PC-9 (cell line): Measurements from ENCODE around the gene ZDHHC8. TPM values are rescaled to one million over a fixed set of nuclear protein-coding genes. Genes with fewer than 3 reads are reported as not detected.

ENCODE experiments used
- BruUV-seq: library from RNA; stranded (reverse); fragments of 400-500 nt; replicated peaks from 2 replicates; lab custom pipeline; 2021; lab: Mats Ljungman, UMichigan
- CTCF ChIA-PET: fragments of 300-600 bp; sonication (Branson Sonifier 250); formaldehyde crosslinking; loops from one replicate; lab custom pipeline; 2022; ENCODE audit warnings: antibody characterized with exemption; lab: Charles Lee
- POLR2A ChIA-PET: fragments of 300-600 bp; sonication (Branson Sonifier 250); formaldehyde crosslinking; loops from one replicate; lab custom pipeline; 2022; ENCODE audit warnings: antibody characterized with exemption; ENCODE audit not compliant: unreplicated experiment; lab: Charles Lee
- DNase-seq, 2 experiments: peaks; one replicate each; pipeline versions ENCODE4 v3.0.0 to v3.0.0-alpha.2; 2015 to 2022; ENCODE audit warnings: mixed read lengths in 1 of 2
- H2AFZ ChIP-seq: fragments of 200-600 bp; sonication (generic); 2 replicates; pipeline ENCODE4 v1.8.1; 2017; ENCODE audit warnings: antibody characterized with exemption
- H3F3A ChIP-seq: fragments of 200-600 bp; sonication (generic); 2 replicates; pipeline ENCODE4 v1.8.1; 2017; ENCODE audit warnings: antibody characterized with exemption, mild to moderate bottlenecking, low read depth; ENCODE audit not compliant: insufficient read depth
- H3K27ac ChIP-seq: fragments of 200-600 bp; sonication (generic); 2 replicates; pipeline ENCODE4 v1.6.1; 2016; ENCODE audit warnings: mixed run types
- H3K27me3 ChIP-seq: fragments of 200-600 bp; sonication (generic); 2 replicates; pipeline ENCODE4 v1.6.1; 2016; ENCODE audit warnings: low read depth, mixed run types; ENCODE audit not compliant: insufficient read depth
- H3K36me3 ChIP-seq: fragments of 200-600 bp; sonication (generic); 2 replicates; pipeline ENCODE4 v1.6.1; 2016; ENCODE audit warnings: low read depth, mixed run types
- H3K4me1 ChIP-seq: fragments of 200-600 bp; sonication (generic); replicated peaks from 2 replicates; pipeline ENCODE4 v1.6.1; 2016; ENCODE audit warnings: mixed run types; ENCODE audit not compliant: insufficient read depth
- H3K4me2 ChIP-seq: fragments of 200-600 bp; sonication (generic); 2 replicates; pipeline ENCODE4 v1.6.1; 2017; ENCODE audit warnings: mixed run types
- H3K4me3 ChIP-seq: fragments of 200-600 bp; sonication (generic); 2 replicates; pipeline ENCODE4 v1.6.1; 2016; ENCODE audit warnings: mixed run types
- H3K79me2 ChIP-seq: fragments of 200-600 bp; sonication (generic); 2 replicates; pipeline ENCODE4 v1.6.1; 2017; ENCODE audit warnings: low read depth, mixed run types
- H3K9me2 ChIP-seq: fragments of 200-600 bp; sonication (generic); 2 replicates; pipeline ENCODE4 v1.8.1; 2017; ENCODE audit warnings: mild to moderate bottlenecking; ENCODE audit not compliant: insufficient read depth
- H3K9me3 ChIP-seq: fragments of 200-600 bp; sonication (generic); 2 replicates; pipeline ENCODE4 v1.8.1; 2016; ENCODE audit warnings: low read depth; ENCODE audit not compliant: insufficient read depth
- H4K20me1 ChIP-seq: fragments of 200-600 bp; sonication (generic); 2 replicates; pipeline ENCODE4 v1.8.1; 2017; ENCODE audit not compliant: insufficient read depth
- EZH2 ChIP-seq: fragments of 200-600 bp; sonication (generic); IDR thresholded peaks from 2 replicates; pipeline ENCODE4 v1.8.0; 2017; ENCODE audit warnings: antibody characterized with exemption, low read depth
- intact Hi-C: fragments of 100-400 bp; cut with micrococcal nuclease; formaldehyde crosslinking; loops from one replicate; pipeline ENCODE4 v1.10.0; 2022; ENCODE audit not compliant: unreplicated experiment
- total RNA-seq: library from RNA; stranded (reverse); gene quantifications from 2 replicates; pipeline ENCODE4 v1.2.3, GENCODE V29; 2021
- TF ChIP-seq, protein P1 (sequence below): fragments of 200-600 bp; sonication (generic); conservative IDR thresholded peaks from 2 replicates; pipeline ENCODE4 v1.6.1; 2017; ENCODE audit warnings: mixed run types, antibody characterized with exemption, mild to moderate bottlenecking, moderate library complexity

Gene ZDHHC8
- total RNA-seq, 1 experiment from 2014 or later = 34.4 TPM

GRCh38 chr22:20177217-20177911 lies 45.8 kb downstream of the ZDHHC8 start:
- Histone ChIP-seq H3K36me3 (no peaks in the 10 kb centered on the region), H3K4me1 (no peaks in the 10 kb centered on the region), H3K9me2 (no peaks in the 10 kb centered on the region), H4K20me1 (no peaks in the 10 kb centered on the region), H3K4me2 (no peak overlapping the region), H3K27ac (no peak overlapping the region), H3K4me3 (no peak overlapping the region), H2AFZ (no peak overlapping the region), H3K9me3 (no peaks in the 10 kb centered on the region), H3K27me3 (peaks cover 46% of the 10 kb centered on the region), H3F3A (no peaks in the 10 kb centered on the region), H3K79me2 (no peaks in the 10 kb centered on the region)
- TF ChIP-seq, protein P1, sequence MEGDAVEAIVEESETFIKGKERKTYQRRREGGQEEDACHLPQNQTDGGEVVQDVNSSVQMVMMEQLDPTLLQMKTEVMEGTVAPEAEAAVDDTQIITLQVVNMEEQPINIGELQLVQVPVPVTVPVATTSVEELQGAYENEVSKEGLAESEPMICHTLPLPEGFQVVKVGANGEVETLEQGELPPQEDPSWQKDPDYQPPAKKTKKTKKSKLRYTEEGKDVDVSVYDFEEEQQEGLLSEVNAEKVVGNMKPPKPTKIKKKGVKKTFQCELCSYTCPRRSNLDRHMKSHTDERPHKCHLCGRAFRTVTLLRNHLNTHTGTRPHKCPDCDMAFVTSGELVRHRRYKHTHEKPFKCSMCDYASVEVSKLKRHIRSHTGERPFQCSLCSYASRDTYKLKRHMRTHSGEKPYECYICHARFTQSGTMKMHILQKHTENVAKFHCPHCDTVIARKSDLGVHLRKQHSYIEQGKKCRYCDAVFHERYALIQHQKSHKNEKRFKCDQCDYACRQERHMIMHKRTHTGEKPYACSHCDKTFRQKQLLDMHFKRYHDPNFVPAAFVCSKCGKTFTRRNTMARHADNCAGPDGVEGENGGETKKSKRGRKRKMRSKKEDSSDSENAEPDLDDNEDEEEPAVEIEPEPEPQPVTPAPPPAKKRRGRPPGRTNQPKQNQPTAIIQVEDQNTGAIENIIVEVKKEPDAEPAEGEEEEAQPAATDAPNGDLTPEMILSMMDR = no peak
- no peak for TF ChIP-seq EZH2
- POLR2A ChIA-PET = no interaction called here
- BruUV-seq = no TSS peak
- intact Hi-C loops = no loop called here
- CTCF ChIA-PET = no interaction called here
- DNase-seq = no peak

DNA sequence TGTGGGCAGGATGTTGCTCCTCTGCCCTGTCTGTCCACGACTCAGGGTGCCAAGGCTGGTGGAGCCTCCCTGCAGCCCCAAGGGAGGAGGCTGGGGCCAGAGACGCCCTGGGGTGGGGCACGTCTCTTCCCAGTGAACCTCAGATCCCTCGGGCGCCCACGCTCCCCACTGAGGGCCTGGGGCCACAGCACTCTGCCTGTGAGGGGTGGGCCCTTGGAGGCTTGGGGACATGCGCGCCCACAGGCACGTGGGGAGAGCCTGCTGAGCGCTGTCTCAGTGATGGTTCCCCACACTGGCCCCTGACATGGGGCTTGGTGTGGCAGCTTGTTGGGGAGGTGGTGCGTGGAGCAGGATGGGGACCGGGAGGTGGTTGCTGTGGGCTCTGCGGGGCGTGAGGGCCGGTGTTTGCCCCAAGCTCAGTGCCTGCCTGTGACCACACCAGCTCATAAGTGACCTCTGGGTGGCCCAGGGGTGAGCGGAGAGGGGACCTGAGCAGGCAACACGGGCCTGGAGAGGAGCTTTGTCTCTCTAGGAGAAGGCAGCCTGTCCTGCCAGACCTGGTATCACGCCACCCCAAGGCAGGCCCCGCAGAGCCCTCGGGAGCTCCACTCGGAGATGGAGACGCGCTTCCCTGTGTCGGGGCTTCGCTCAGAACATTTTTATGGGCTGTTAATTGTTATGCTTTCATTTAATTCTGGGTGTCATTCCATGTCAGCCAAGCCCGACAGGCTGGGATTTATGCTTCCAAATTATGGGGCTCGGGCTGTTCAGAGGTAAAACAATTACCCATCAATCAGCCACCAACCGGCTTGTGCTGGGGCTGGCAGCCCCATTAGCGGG lies 46.7 kb downstream of the ZDHHC8 start:
- H2AFZ ChIP-seq = no peak overlapping the region
- H3F3A ChIP-seq = no peaks in the 10 kb centered on the region
- no peaks in the 10 kb centered on the region for H3K9me3 ChIP-seq
- intact Hi-C loops = no loop called here
- ChIA-PET CTCF (no interaction called here), POLR2A (no interaction called here)
- H3K27ac ChIP-seq = no peak overlapping the region
- no peaks in the 10 kb centered on the region for H4K20me1 ChIP-seq
- H3K36me3 ChIP-seq = no peaks in the 10 kb centered on the region
- no peak for TF ChIP-seq EZH2
- TF ChIP-seq, protein P1 = no peak
- no peak for DNase-seq
- peaks cover 46% of the 10 kb centered on the region for H3K27me3 ChIP-seq
- no peaks in the 10 kb centered on the region for H3K9me2 ChIP-seq
- H3K4me2 ChIP-seq = no peak overlapping the region
- BruUV-seq = no TSS peak
- no peak overlapping the region for H3K4me3 ChIP-seq
- H3K79me2 ChIP-seq = no peaks in the 10 kb centered on the region
- no peaks in the 10 kb centered on the region for H3K4me1 ChIP-seq

GRCh38 chr22:20178915-20179227 lies 47.3 kb downstream of the ZDHHC8 start:
- Histone ChIP-seq H3K9me2 (no peaks in the 10 kb centered on the region), H3K4me3 (no peak overlapping the region), H3K79me2 (no peaks in the 10 kb centered on the region), H3K27ac (no peak overlapping the region), H3K4me1 (no peaks in the 10 kb centered on the region), H3K9me3 (no peaks in the 10 kb centered on the region), H2AFZ (no peak overlapping the region), H3K27me3 (peaks cover 44% of the 10 kb centered on the region), H3K36me3 (no peaks in the 10 kb centered on the region), H3F3A (no peaks in the 10 kb centered on the region), H4K20me1 (no peaks in the 10 kb centered on the region), H3K4me2 (no peak overlapping the region)
- POLR2A ChIA-PET = no interaction called here
- CTCF ChIA-PET = no interaction called here
- TF ChIP-seq, protein P1 = no peak
- no peak for TF ChIP-seq EZH2
- DNase-seq = no peak
- no TSS peak for BruUV-seq
- intact Hi-C loops = no loop called here
